HepG2 (cell line): Measurements from ENCODE around the gene NEURL1. TPM values are rescaled to one million over a fixed set of nuclear protein-coding genes. Genes with fewer than 3 reads are reported as not detected.

Experiments used
- ERF ChIP-seq: IDR thresholded peaks from 2 replicates; pipeline ENCODE4 v1.6.1; 2018; ENCODE audit warnings: missing biosample characterization, missing genetic modification reagents
- IRX3 ChIP-seq: sonication (generic); formaldehyde crosslinking; IDR thresholded peaks from 2 replicates; pipeline ENCODE4 v1.8.1; 2023; ENCODE audit warnings: mild to moderate bottlenecking, low read depth, missing genetic modification reagents, borderline replicate concordance
- REL ChIP-seq: sonication (generic); formaldehyde crosslinking; conservative IDR thresholded peaks from 2 replicates; pipeline ENCODE4 v1.8.0; 2022; ENCODE audit warnings: mild to moderate bottlenecking, missing genetic modification reagents, moderate library complexity
- ZNF501 ChIP-seq: sonication (generic); formaldehyde crosslinking; IDR thresholded peaks from 2 replicates; pipeline ENCODE4 v1.5.1; 2020; ENCODE audit warnings: mild to moderate bottlenecking, moderate library complexity, missing genetic modification reagents
- polyA plus RNA-seq, 8 experiments: library from polyadenylated mRNA; depleted of rRNA in 3 of 8; stranded (reverse) in 7 of 8; unstranded in 1 of 8; fragments of >200 nt; fragmentation: Illumina TruSeq in 4 of 8; extraction: Trizol in 4 of 8; gene quantifications; 2 replicates each; pipeline versions ENCODE4 v1.2.1 to v1.2.3, GENCODE V29; 2011 to 2016; ENCODE audit warnings: low read depth in 4 of 8, missing spikeins in 1 of 8, mixed read lengths in 1 of 8; ENCODE audit not compliant: insufficient read depth in 1 of 8
- total RNA-seq, 5 experiments: library from RNA; depleted of rRNA; stranded (reverse); fragments of >200 nt; fragmentation: Illumina TruSeq; extraction: Trizol; gene quantifications; 2 replicates each; pipeline ENCODE4 v1.2.3, GENCODE V29; 2016; ENCODE audit warnings: low read depth in 1 of 5
- TF ChIP-seq, protein P1 (sequence below): sonication (generic); formaldehyde crosslinking; IDR thresholded peaks from 2 replicates; pipeline ENCODE4 v1.9.0; 2022; ENCODE audit warnings: low read depth, missing genetic modification reagents
- TF ChIP-seq, protein P2 (sequence below): sonication (generic); formaldehyde crosslinking; IDR thresholded peaks from 2 replicates; pipeline ENCODE4 v1.5.0; 2020; ENCODE audit warnings: mild to moderate bottlenecking, missing genetic modification reagents

The NEURL1 gene
- total and polyA plus RNA-seq, 2 of the 13 experiments (the other 11 are each of a cell fraction or from before 2014, with no cell fraction given) = not detected

DNA sequence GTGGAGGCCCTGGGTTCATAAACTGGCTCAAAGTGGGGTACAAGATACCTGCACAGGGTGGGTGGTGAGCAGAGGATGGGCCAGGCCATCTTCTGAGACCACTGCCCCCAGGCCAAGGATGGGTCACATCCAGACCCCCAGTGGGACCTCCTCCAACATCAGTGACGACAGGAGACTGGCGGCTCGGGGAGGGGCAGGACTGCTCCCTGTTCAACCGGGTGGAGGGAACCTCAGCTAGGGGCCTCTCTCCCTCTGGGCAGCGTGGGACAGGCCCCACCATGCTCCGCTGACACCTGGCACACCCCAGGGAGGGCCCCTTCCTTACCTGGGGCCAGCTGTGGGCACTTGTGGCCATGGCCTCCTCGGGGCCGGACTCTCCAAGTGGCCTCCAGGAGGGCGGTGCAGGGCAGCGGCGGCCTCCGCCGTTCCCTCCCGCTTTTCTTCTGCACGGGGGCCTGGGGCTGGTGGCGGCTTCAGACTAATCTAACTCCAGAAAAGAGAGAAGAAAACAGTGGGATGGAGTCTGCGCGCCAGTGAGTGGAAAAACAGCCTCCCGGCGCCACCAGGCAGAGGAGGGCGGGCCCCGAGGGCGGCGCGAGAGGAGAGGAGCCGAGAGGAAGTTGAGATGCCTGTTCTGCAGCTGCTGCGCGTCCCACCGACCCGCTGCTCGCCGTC lies 41.5 kb upstream of the NEURL1 start, which contains the start of gene CALHM2 (continued):
- 0 out of 2 replicates have a peak, but pooled peaks have one; percentile 54 for TF ChIP-seq REL
- TF ChIP-seq, protein P1, sequence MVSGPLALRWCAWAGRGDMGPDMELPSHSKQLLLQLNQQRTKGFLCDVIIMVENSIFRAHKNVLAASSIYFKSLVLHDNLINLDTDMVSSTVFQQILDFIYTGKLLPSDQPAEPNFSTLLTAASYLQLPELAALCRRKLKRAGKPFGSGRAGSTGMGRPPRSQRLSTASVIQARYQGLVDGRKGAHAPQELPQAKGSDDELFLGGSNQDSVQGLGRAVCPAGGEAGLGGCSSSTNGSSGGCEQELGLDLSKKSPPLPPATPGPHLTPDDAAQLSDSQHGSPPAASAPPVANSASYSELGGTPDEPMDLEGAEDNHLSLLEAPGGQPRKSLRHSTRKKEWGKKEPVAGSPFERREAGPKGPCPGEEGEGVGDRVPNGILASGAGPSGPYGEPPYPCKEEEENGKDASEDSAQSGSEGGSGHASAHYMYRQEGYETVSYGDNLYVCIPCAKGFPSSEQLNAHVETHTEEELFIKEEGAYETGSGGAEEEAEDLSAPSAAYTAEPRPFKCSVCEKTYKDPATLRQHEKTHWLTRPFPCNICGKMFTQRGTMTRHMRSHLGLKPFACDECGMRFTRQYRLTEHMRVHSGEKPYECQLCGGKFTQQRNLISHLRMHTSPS (CRISPR knock-in tag) = 0 out of 2 replicates have a peak, but pooled peaks have one; percentile 26
- no peak for TF ChIP-seq ERF (CRISPR knock-in tag)
- 0 out of 2 replicates have a peak, but pooled peaks have one; percentile 53 for TF ChIP-seq ZNF501 (CRISPR knock-in tag)
- TF ChIP-seq, protein P2, sequence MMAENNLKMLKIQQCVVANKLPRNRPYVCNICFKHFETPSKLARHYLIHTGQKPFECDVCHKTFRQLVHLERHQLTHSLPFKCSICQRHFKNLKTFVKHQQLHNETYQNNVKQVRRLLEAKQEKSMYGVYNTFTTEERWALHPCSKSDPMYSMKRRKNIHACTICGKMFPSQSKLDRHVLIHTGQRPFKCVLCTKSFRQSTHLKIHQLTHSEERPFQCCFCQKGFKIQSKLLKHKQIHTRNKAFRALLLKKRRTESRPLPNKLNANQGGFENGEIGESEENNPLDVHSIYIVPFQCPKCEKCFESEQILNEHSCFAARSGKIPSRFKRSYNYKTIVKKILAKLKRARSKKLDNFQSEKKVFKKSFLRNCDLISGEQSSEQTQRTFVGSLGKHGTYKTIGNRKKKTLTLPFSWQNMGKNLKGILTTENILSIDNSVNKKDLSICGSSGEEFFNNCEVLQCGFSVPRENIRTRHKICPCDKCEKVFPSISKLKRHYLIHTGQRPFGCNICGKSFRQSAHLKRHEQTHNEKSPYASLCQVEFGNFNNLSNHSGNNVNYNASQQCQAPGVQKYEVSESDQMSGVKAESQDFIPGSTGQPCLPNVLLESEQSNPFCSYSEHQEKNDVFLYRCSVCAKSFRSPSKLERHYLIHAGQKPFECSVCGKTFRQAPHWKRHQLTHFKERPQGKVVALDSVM (CRISPR knock-in tag) = peak; percentile 95
- TF ChIP-seq IRX3 (CRISPR knock-in tag) = no peak
